NCI-H82 (cell line): ENCODE data around the gene PRKAA1.

Experiments used
- DNase-seq: peaks from one replicate; lab custom pipeline; 2025; lab: John Stamatoyannopoulos, UW

Gene PRKAA1

GRCh38 chr5:40780199-40780598 lies 18.0 kb downstream of the PRKAA1 start:
- DNase-seq = no peak

GRCh38 chr5:40779561-40779960 lies 18.6 kb downstream of the PRKAA1 start:
- DNase-seq = no peak

- DNase-seq = no peak
Observed at GRCh38 chr5:40778133-40778532, 20.0 kb downstream of the PRKAA1 start.

GRCh38 chr5:40776658-40776977 lies 21.6 kb downstream of the PRKAA1 start:
- no peak for DNase-seq

- DNase-seq = no peak
Observed at GRCh38 chr5:40775846-40776657, 22.1 kb downstream of the PRKAA1 start.

- peak; percentile 3 for DNase-seq
Observed at GRCh38 chr5:40775085-40775845, 22.9 kb downstream of the PRKAA1 start.

- DNase-seq = no peak
Observed at GRCh38 chr5:40774623-40775022, 23.6 kb downstream of the PRKAA1 start.

GRCh38 chr5:40770764-40771163 lies 27.4 kb downstream of the PRKAA1 start:
- no peak for DNase-seq

- DNase-seq = no peak
Observed at GRCh38 chr5:40762705-40763104, 35.5 kb downstream of the PRKAA1 start.

- no peak for DNase-seq
Observed at GRCh38 chr5:40757400-40757799, 40.8 kb downstream of the PRKAA1 start.

- peak; percentile 94 for DNase-seq
Observed at GRCh38 chr5:40755407-40756365, 42.5 kb downstream of the PRKAA1 start, which contains the start of gene TTC33. Gene TTC33, minus strand, starts transcription at chr5:40755961. Its CDS starts 8,943 bp downstream, at chr5:40747018.

- peak; percentile 82 for DNase-seq
Observed at GRCh38 chr5:40755093-40755406, 43.1 kb downstream of the PRKAA1 start.

- peak; percentile 35 for DNase-seq
Observed at GRCh38 chr5:40754381-40755092, 43.6 kb downstream of the PRKAA1 start.

GRCh38 chr5:40746703-40747102 lies 51.5 kb downstream of the PRKAA1 start:
- DNase-seq = no peak

GRCh38 chr5:40743771-40744170 lies 54.4 kb downstream of the PRKAA1 start:
- no peak for DNase-seq

GRCh38 chr5:40738502-40738901 lies 59.7 kb downstream of the PRKAA1 start:
- no peak for DNase-seq

- peak; percentile 38 for DNase-seq
Observed at GRCh38 chr5:40736103-40736875, 61.9 kb downstream of the PRKAA1 start.

GRCh38 chr5:40735609-40736008 lies 62.6 kb downstream of the PRKAA1 start:
- DNase-seq = no peak

GRCh38 chr5:40734986-40735385 lies 63.2 kb downstream of the PRKAA1 start:
- DNase-seq = no peak

- DNase-seq = peak; percentile 26
Observed at GRCh38 chr5:40733879-40734563, 64.2 kb downstream of the PRKAA1 start.
